Endodermal cell (in vitro differentiated cells): Measurements from ENCODE around the gene ARF6. TPM values are rescaled to one million over a fixed set of nuclear protein-coding genes. Genes with fewer than 3 reads are reported as not detected.
"Not testable (repeated sequence)": the region's sequence is repeated elsewhere in the genome, so short reads cannot be mapped to it uniquely, and the experiment has no call there.

Experiments used
- DNase-seq: peaks from one replicate; pipeline ENCODE4 v3.0.0-alpha.2; 2017
- H3K27ac ChIP-seq: 2 replicates; pipeline ENCODE4 v1.5.1; 2013; ENCODE audit warnings: mild to moderate bottlenecking, low read depth, low read length, moderate library complexity
- H3K27me3 ChIP-seq: 2 replicates; pipeline ENCODE4 v1.6.1; 2013; ENCODE audit warnings: mild to moderate bottlenecking, low read length, moderate library complexity; ENCODE audit not compliant: insufficient read depth, control insufficient read depth, poor library complexity, severe bottlenecking
- H3K36me3 ChIP-seq: 2 replicates; pipeline ENCODE4 v1.7.0; 2013; ENCODE audit warnings: mild to moderate bottlenecking, low read length, moderate library complexity; ENCODE audit not compliant: control insufficient read depth, insufficient read depth
- H3K4me1 ChIP-seq: one replicate; pipeline ENCODE4 v1.7.0; 2013; ENCODE audit warnings: low read length; ENCODE audit not compliant: control insufficient read depth, insufficient read depth
- H3K4me3 ChIP-seq: 2 replicates; pipeline ENCODE4 v1.5.1; 2013; ENCODE audit warnings: mild to moderate bottlenecking, low read length, moderate library complexity
- H3K9ac ChIP-seq: 2 replicates; pipeline ENCODE4 v1.6.1; 2013; ENCODE audit warnings: mild to moderate bottlenecking, low read length, moderate library complexity; ENCODE audit not compliant: poor library complexity, severe bottlenecking; ENCODE audit errors: extremely low read depth
- H3K9me3 ChIP-seq: 2 replicates; pipeline ENCODE4 v1.6.1; 2013; ENCODE audit warnings: mild to moderate bottlenecking, low read length, moderate library complexity; ENCODE audit not compliant: control insufficient read depth
- H3K27ac Mint-ChIP-seq: 2 replicates; pipeline ENCODE4 v1.8.0; 2020; ENCODE audit warnings: mixed read lengths
- H3K27me3 Mint-ChIP-seq: 2 replicates; pipeline ENCODE4 v1.8.0; 2021; ENCODE audit warnings: mild to moderate bottlenecking, mixed read lengths; ENCODE audit not compliant: insufficient read depth
- H3K36me3 Mint-ChIP-seq: 2 replicates; pipeline ENCODE4 v1.8.0; 2020; ENCODE audit warnings: low read depth, mixed read lengths
- H3K4me1 Mint-ChIP-seq: 2 replicates; pipeline ENCODE4 v1.8.0; 2020; ENCODE audit warnings: mixed read lengths
- H3K4me3 Mint-ChIP-seq: 2 replicates; pipeline ENCODE4 v1.8.0; 2020; ENCODE audit warnings: mild to moderate bottlenecking, moderate library complexity, mixed read lengths
- H3K9me3 Mint-ChIP-seq: 2 replicates; pipeline ENCODE4 v1.8.0; 2020; ENCODE audit warnings: mild to moderate bottlenecking, mixed read lengths
- CTCF ChIP-seq: fragments of 200-600 bp; sonication (generic); conservative IDR thresholded peaks from 2 replicates; pipeline ENCODE4 v1.5.0; 2021; ENCODE audit warnings: antibody characterized with exemption, mild to moderate bottlenecking
- WGBS, 2 experiments: methylation state at CpG; one replicate each; pipeline versions ENCODE4 v1.1.5 to v1.1.7; 2013; ENCODE audit warnings: missing lambda C conversion rate in 2 of 2, mixed read lengths in 1 of 2; ENCODE audit not compliant: insufficient coverage in 1 of 2, insufficient read length in 1 of 2; 5-methylcytosine and 5-hydroxymethylcytosine counted together
- total RNA-seq, 2 donors: library from RNA; stranded (reverse); fragmentation: NEBNext Ultra II Directional in 1 of 2; extraction: Animal tissue kit (Norgen Biotek cat#: 25700) in 1 of 2; gene quantifications; 2 replicates in 1 of 2; 3 replicates in 1 of 2; pipeline ENCODE4 v1.2.1, GENCODE V29; 2021

The ARF6 gene
- total RNA-seq, 2 donors from 2014 or later = 45.2 to 46.7 TPM

GRCh38 chr14:49902679-49903246 is 9.9 kb downstream of the ARF6 start:
- not testable (repeated sequence) for H3K4me3 ChIP-seq, H3K9ac ChIP-seq, H3K36me3 Mint-ChIP-seq, H3K27ac Mint-ChIP-seq, H3K9me3 ChIP-seq, H3K27me3 Mint-ChIP-seq, H3K4me3 Mint-ChIP-seq, H3K9me3 Mint-ChIP-seq, H3K27me3 ChIP-seq, H3K4me1 ChIP-seq, H3K36me3 ChIP-seq, H3K27ac ChIP-seq, DNase-seq, H3K4me1 Mint-ChIP-seq
- 87 to 90% methylated on average over 13 to 19 of the region's 24 CpGs for WGBS, 2 experiments
- peak; percentile 17 for TF ChIP-seq CTCF

GRCh38 chr14:49904270-49904669 is 11.4 kb downstream of the ARF6 start:
- no peak for DNase-seq
- no peak for TF ChIP-seq CTCF
- Histone ChIP-seq H3K4me3 (no peak overlapping the region), H3K27ac (no peak overlapping the region), H3K36me3 (no peaks in the 10 kb centered on the region), H3K9ac (no peak overlapping the region), H3K4me1 (no peaks in the 10 kb centered on the region), H3K9me3 (no peaks in the 10 kb centered on the region), H3K27me3 (no peaks in the 10 kb centered on the region)
- H3K36me3 Mint-ChIP-seq = no peaks in the 10 kb centered on the region
- no peaks in the 10 kb centered on the region for H3K4me1 Mint-ChIP-seq
- H3K4me3 Mint-ChIP-seq = no peak overlapping the region
- H3K9me3 Mint-ChIP-seq = no peaks in the 10 kb centered on the region
- H3K27me3 Mint-ChIP-seq = no peaks in the 10 kb centered on the region
- no peak overlapping the region for H3K27ac Mint-ChIP-seq

GRCh38 chr14:49905989-49906388 is 13.1 kb downstream of the ARF6 start:
- Histone ChIP-seq H3K36me3 (no peaks in the 10 kb centered on the region), H3K9ac (no peak overlapping the region), H3K27me3 (no peaks in the 10 kb centered on the region), H3K4me1 (no peaks in the 10 kb centered on the region), H3K4me3 (no peak overlapping the region), H3K9me3 (no peaks in the 10 kb centered on the region), H3K27ac (no peak overlapping the region)
- H3K4me1 Mint-ChIP-seq = no peaks in the 10 kb centered on the region
- no peaks in the 10 kb centered on the region for H3K27me3 Mint-ChIP-seq
- H3K36me3 Mint-ChIP-seq = no peaks in the 10 kb centered on the region
- H3K27ac Mint-ChIP-seq = no peak overlapping the region
- no peak overlapping the region for H3K4me3 Mint-ChIP-seq
- WGBS, 2 experiments = 72 to 73% methylated on average over 2 to 7 of the region's 7 CpGs
- no peak for DNase-seq
- no peaks in the 10 kb centered on the region for H3K9me3 Mint-ChIP-seq
- TF ChIP-seq CTCF = no peak
